GM18499 (cell line): ENCODE measurements around the gene TRIM32.

Experiments used
- ATAC-seq: cut with Tn5 transposase; IDR thresholded peaks from one replicate; pipeline ENCODE4 v1.9.1; 2021; ENCODE audit warnings: moderate number of reproducible peaks; ENCODE audit not compliant: insufficient read depth, unreplicated experiment

Gene TRIM32

DNA sequence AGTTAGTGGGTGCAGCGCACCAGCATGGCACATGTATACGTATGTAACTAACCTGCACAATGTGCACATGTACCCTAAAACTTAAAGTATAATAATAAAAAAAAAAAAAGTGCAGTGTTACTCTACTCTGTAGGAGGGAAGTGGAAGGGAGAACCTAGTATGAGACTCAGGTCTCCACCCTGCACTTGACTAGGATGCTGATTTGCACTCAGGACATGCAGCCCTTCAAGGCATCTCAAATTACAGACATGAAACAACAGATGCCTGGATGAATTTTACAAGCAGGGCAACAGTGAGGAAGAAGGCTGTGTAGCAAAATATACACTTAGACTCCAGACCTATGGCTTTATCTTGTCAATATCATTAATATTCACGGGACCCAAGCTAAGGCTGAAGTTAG is 16.5 kb downstream of the TRIM32 start:
- ATAC-seq = no peak

DNA sequence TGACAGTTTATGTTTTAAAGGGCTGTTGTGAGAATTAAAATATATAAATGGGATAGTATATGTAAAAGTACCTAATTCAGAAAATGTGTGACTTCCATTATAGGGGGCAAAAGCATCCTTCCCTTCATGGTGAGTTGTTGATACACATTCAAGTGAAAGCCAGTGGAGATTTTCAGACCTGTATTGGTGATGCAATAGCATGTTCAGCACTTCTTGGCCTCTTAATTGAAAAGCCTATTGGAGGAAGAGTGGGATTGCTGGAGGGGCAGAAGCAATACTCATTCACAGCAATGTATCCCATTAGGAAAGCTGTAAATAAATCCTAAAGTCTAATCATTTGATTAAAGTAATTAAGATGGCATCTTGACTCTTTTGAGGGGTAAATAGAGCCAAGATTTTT is 17.4 kb downstream of the TRIM32 start:
- no peak for ATAC-seq

DNA sequence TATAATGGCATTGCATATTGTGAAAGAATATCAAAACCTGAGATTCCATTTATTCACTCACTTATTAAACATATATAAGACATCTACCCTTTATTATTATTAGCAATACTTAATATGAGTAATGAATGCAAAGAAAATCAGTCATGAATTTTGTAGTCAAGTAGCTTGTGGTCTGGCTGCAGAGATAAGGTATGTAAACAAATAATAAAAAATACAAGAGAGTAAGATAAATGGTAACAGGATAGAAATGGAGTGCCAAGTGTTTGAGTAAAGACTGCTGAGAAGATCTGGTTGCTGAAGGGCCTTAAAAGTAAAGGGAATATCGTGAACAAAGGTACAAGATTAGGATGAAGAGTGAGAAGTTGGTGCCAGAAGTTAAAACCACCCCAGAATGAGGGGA is 18.4 kb downstream of the TRIM32 start:
- no peak for ATAC-seq

DNA sequence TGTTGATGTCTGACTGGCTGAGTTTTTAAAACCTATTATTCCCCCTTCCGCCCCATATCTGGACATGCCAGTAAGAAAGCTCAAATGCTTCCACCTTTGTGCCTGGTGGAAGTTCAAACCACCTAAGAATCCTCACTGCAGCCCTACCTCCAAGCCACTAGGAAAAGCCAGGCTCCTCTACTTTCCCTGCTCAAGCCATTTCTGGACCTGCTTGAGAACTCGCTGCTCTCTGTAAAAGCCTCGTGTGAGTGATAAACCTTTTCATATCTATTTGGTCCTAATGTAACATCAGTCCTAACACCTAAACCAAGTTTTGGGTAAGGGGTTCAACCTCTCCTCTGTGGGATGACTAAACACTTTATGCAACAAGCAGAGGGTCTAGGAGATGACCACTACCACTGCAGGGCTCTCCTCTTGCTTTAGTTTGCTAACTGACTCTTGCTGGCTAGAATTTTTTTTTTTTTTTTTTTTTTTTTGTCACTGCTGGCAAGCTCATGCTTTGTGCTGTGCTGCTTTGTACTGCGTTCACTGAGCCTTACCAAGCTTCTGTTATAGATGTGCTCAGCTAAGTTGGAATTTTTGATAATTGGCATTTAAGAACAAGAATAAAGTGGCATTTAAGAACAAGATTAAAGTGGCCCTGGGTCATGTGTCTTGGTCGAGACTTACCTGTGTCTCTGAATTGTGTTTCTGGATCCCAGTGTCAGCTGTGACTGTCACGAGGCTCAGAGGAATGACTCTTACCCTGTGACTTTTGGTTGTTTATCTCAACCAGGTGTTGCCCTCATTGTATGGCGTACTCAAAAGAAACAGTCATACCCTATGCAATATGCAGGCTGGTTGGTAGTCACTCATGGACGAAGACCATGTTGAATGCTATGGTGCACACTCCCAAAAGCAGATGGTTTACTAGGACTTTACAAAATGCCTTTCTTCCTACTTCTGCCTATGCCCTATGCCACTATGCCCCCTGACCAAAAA is 19.5 kb downstream of the TRIM32 start:
- ATAC-seq = no peak

DNA sequence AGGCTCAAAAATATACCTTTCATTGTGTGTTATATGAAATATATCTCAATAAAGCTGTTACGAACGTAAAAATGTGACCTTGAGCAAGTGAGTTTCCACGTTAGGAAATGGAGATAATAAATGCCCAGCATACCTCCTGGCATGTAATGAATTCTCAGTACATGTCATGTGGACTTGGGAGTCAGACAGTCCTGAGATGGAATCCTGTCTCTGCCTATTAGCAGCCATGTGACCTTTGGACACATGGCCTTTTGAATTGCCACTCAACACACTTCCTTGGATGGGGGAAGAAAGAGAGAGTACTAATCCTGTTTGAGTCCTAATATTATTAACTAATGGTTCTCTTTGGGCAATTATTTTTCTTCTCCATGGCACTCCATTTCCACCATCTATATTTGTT is 25.7 kb downstream of the TRIM32 start:
- no peak for ATAC-seq

DNA sequence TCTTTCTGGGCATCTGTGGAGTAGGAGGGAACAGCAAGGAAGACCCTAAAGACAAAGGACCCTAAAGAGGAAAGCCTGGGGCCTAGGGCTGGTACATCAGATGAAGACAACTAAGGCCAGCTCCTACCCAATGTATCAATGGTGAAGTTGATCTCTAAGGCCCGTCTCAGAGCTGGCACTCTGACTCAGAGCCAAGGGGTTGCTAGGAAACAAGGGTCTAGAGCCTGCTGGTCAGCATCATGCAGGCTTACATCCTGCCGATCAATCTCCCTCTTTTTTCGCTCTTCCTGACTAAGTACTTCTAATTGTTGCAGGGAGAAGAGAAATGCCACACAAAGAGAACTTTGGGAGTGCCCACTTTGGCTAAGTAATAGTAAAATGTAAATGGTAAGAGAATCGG is 26.2 kb downstream of the TRIM32 start:
- no peak for ATAC-seq

DNA sequence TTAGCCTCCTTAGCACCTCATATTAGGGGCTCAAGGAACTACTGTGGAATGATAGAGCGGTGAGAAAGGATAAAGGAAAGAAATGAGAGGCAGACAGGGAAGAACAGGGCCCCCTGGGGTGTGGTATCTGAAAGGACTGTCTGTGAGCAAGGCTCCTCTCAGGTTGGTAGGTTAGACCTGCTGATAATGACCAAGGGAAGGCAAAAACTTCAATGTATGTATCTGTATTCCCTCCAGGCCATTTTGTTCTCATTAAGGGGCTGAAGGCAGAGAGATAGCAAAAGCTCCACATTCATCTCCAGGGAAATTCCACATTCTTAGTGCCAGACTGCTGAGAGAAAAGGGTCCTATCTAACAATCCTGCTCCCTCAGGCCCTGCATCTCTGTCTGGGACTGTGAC is 28.6 kb downstream of the TRIM32 start:
- no peak for ATAC-seq

DNA sequence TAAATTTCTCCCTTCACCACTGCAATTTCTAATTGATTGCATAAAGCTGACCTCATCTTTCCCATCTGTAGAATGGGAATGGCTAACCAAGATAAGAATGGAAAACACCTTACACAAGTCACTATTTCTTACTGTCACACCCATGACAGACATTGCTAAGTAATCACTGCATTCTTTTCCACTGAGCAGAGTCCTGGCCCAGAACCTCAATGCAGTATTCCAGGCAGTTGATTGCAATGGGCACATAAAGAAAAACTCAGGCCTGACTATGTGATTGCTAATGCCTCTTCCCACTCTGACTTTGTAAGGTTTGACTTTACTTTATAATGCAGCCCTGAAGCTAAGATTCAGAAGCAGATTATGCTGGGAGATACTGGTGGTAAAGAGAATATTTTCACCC is 29.3 kb downstream of the TRIM32 start:
- ATAC-seq = no peak

DNA sequence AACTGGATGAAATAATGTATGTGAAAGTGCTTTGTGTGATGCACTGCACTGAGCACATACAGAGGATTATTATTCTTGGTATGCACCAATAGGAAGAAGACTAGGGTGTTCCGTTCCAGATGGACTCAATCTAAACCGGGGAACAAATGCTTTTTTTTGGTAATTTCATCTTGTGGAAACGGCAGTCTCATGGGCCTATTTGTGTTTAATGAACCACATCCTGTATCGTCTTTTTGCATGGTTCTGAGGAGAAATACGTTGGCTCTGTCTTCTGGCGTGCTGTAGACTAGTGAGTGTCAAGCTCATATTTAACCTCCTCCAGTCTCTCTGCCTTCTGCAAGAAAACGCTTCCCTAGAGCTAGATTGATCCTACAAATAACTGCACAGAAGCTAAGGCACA is 30.0 kb downstream of the TRIM32 start:
- no peak for ATAC-seq

DNA sequence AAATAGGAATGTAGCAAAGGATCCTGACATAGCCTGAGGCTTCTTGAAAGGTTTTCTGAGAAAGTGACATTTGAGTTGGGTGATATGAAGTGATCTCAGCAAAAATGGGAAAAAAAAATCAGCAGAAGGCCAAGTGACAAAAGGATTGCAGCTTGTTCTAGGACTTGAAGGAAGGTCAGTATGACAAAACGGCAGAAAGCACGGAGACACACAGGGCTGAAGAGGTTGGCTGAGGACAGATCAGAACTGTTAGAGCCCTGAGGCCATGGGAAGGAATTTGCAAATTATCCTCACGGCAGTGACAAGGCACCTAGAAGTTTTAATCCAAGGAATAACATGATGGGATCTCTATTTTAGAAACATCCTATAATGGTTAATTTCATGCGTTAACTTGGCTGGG is 31.0 kb downstream of the TRIM32 start:
- ATAC-seq = no peak

DNA sequence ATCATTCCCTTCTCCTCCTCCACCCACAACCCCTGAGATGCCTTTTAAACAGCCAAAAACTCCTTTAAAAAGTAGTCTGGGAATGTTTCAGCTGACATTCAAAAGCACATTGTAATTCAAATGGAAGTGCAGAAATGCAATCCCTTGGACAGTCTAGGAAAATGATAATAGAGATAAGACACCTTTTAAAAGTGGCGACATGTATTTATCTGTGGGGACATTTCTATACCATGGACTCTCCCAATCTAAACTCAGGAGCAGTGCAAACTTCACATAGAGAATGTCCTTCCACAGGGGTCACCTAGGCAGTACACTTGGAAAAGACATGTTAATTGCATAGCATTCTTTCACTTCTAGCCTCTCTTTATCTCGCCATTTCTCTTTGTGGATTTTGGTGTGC is 33.0 kb downstream of the TRIM32 start:
- ATAC-seq = no peak

DNA sequence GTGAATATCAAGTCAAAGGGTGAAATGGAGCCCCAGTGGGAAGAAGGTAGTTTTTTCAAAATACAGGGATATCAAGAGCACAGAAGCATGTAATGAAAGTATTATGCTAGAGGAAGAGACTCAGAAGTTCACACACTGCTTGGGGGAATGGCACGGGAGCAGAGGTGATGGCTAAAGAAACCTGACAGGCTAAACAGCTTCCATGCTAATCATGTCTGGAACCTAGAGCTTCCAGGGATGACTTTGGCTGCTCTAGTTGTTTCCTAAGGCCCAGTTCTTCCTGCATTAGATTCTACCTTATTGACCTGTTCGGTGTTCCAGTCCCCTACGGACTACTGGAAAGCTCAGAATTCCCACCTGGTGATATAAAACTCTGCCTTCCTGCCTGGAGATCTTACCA is 34.3 kb downstream of the TRIM32 start:
- ATAC-seq = no peak

DNA sequence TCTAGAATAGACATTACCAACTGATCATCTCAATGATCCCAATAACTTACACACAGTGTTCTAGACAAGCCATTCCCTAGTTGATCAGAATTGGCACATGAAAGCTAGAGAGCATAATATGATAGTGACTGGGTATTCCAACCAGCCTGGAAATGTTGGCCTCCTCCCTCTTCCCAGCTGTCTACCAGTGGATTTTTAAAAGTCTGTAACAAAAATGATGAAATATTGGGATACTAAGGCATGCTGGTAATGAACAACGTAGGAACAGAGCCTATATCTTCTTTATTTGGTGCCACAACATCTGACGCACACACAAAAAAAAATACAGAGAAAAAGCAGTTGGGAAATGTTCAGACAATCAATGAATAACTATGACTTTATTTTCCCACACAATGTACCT is 34.8 kb downstream of the TRIM32 start:
- ATAC-seq = no peak

DNA sequence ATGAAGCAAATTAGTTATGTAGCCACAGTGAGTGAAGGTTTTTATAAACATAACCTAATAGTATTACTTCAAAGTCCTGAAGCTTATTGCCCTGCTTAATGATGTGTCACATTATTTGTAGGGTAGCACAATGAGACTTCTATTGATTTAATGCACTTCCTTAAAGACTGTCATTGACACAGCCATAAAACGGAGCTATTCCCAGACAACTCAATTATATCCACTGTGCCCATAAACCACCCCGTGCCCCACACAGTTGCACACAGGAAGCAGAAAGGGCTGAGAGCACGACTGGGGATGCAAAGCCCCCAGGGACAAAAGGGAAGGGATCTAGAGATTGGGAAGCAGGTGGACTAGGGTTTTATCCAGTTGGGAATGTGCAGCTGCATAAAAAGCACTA is 37.0 kb downstream of the TRIM32 start:
- no peak for ATAC-seq

DNA sequence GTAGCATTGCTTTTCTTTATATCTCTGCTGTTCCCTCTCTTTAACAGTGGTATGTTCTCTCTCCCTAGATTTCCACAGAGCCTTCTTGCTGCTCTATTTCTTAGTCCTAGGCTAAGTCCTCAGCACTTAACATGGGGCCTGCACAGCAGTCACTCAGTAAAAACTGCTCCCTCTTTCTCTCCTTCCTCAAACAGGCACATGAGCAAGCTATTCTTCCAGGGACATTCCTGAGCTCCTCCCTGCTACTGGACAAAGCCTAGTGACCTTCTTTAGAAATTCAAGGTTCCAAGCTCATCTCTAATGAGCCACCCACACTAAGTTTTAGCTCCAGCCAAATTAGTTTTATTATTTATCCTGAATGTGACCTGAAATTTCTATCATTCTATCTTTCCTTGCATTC is 39.5 kb downstream of the TRIM32 start:
- no peak for ATAC-seq

DNA sequence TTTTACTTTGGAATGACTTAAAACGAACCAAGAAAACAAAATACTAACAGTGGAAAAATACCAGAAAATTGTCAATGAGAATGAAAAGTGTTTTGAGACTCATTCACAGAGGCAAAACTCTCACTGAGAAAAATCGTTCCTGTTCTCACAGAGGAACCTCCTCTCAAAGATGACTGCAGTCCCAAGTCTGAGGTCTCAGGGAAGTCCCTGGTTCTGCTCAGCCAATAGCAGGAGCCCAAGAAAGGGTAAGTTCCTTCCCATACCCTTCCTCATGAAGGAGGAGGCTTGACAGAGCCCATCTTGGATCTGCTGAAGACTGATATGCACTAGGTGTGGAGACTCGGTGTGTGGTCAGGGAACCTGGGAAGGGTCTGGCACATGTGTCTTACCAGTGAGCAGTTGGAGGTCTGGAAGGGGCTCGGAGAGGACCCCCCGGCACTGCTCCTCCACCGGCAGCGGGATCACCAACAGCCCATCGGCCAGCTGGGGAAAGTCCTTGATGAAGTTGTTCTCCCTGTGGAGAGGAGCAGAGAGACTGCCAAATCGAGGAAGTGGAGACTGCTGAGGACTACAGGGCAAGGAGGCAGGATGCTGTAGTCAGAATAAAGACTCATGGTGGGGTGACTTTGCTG is 46.0 kb downstream of the TRIM32 start:
- no peak for ATAC-seq

DNA sequence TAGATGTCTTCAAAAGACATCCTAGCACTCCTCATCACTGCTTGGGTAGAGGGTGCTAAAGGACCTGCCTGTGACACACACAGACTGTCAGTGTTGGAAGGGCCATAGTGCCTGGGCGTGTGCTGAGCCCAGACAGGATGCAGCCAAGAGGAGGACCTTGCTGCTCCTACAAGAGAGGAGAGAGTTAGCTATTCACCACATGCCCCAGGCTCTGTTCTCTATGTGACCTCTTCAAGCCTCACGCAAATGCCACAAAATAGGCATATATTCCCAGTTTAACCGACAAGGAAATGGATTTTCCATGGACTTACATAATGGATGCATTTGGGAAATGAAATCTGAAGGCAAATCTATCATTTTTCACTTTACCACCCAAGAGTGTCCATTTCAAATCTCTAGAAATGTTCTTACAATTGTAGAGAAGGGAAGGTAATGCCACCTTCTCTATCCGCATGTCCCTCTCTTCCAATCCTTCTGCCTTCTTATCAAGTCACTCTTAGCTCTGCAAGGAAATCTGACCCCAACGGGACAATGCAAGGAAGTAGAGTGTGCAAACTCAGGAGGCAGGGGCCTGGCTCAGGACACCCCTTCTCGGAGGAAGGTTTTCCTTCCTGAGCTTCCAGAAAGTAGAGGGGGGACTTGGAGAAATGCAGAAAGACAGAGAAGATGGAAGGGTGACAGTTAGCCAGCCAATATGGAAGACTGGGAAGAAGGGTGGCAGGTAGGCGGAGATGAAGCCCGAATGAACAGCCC is 49.5 kb downstream of the TRIM32 start:
- no peak for ATAC-seq

DNA sequence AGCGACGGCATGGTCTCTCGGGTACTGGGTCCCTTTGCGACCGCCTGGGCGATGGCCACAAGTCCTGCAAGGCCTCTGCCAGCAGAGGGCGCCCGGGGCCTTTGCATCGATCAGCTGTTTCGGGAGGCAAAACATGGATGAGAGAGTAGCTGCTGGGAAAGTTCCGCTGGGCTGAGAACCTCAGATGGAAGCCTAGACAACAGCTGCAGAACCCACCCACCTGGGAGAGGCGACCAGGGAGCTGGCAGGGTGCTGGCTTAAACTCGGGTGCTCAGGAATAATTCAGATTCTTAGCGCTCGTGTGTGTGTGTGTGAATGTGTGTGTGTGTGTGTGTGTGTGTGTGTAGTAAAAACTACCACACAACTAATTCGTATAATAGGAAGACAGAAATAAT is 50.0 kb downstream of the TRIM32 start:
- ATAC-seq = no peak

DNA sequence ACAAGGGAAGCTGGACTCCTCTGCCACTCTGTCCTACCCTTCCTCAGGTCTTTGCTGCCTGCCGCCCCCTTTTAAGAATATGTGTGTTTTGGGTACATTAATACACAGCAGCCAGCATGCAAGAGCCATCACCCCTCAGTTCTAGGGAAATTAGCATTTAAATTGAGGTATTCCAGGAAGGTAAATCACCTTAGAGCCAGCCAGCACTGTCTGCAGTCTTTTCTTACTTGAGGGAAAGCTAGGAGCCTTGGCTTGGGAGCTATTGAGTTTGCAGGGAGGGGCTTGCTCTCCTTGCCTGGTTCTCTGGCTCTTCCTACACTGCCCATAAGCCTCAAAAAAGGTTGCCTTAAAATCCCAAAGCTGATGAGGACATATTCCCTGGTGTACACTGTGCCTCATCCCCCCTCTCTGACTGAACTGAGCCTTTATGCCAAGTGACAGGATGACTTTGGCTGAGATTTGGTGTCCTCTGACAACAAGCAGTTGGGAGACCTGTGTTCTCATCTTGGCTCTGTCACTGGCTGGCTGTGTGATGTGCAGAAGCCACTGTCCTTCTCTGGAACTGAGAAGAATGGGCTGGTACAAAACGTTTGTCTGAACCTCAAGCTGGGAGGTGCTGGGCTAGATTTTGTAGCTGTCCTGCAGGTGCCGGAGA is 54.1 kb downstream of the TRIM32 start:
- no peak for ATAC-seq

DNA sequence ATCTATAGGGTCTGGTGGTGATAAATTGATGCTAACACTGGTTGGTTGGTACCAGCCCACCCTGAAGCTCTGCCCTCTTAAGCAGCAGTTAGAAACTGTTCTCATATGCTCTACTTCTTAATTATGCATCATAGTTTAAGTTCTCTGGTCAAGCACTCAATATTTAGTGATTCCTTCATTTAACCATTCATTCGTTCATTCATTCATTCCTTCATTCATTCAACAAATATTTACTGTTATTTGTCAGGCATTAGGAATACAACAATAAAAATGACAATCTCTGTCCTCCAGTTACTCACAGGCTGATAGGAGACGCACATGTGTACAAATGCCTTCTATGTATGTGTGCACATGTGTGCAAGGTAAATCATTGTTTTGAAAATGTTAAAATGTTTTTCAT is 54.6 kb downstream of the TRIM32 start:
- no peak for ATAC-seq

DNA sequence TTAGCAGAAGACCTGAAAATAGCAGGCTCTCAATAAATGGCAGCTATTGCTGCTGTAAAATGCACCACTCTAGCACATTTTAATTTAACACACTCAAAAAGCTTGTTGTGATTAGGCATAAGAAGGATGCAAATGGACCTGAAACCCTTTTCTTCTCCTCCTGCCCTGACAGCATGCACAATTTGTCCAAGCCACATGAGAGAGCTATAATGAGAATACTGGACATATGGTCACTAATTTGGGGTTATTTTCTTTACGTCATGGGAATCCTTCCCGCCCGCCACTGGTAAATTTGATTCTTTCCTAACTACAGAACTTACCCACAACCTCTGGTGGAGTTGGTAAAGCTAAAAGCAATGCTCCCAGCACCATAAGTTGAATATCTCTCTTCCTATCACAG is 62.1 kb downstream of the TRIM32 start:
- no peak for ATAC-seq
